T-helper 1 cell treated with Interleukin-12 subunit alpha and Interleukin-12 subunit beta and Interleukin-4 antibody, amounts not matched to agents 30 ng/mL and 1 ng/mL, for 36 hours (primary cell): ENCODE results near the gene PDLIM5. TPM values are rescaled to one million over a fixed set of nuclear protein-coding genes. Genes with fewer than 3 reads are reported as not detected.
"Not testable (repeated sequence)": the region's sequence is repeated elsewhere in the genome, so short reads cannot be mapped to it uniquely, and the experiment has no call there.

Source experiments
- intact Hi-C: fragments of 100-400 bp; cut with micrococcal nuclease; formaldehyde crosslinking; loops from one replicate; pipeline ENCODE4 v1.15.1; 2024
- total RNA-seq: library from RNA; stranded (reverse); gene quantifications from 2 replicates; pipeline ENCODE4 v1.2.3, GENCODE V29; 2022

Gene PDLIM5
- total RNA-seq, 1 donor from 2014 or later: 18.5 TPM

DNA sequence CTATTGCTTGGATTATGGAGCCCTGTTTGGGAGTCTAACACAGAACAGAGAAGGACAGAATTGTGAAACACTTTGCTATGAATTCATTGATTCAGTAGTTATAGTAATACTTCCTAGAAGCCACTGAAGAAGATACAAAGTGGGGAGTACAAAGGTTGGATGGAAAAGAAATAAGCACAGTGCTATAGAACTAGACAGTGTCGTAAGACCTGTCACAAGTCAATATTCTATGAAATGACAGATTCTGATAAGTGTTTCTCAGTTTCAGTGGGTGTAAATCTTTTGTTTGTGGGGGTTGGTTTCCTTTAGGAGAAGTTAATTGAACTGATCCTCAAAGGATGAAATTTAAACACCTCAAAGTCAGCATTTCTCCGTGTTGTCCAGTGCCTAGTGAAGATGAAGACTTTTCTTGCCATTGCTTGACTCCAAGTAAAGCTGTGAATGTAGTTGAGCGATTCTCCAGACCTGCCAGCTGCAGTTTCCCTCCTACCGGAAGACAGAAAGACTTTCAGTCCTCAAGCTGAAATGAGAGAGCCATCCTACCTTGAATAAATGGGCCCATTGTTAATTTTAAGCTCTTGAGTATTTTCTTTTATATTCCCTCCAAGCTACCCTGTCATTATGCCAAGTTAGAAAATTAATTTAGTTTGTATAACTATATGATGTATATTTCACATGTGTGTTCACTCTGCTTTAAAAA is 7.9 kb downstream of the PDLIM5 start:
- intact Hi-C loops: no loop called here

DNA sequence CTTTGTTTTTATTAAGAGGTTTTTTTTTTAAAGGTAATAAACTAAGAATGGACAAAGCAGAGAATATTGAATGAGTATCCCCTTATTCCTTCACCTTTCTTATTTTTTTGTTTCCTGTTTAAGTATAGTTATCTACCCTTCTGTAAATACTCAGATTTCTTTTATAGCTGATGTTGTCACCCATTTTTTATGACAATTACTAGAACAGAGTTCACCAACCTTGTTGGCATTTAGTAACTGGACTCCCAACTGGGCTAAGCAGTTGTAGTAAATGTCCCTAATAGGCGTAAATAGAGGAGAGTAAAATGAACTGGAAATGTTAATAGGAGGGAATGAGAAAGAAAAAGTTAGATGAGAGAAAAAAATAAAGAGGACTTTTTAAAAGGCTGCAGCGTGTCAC is 9.8 kb downstream of the PDLIM5 start:
- intact Hi-C loops: no loop called here

DNA sequence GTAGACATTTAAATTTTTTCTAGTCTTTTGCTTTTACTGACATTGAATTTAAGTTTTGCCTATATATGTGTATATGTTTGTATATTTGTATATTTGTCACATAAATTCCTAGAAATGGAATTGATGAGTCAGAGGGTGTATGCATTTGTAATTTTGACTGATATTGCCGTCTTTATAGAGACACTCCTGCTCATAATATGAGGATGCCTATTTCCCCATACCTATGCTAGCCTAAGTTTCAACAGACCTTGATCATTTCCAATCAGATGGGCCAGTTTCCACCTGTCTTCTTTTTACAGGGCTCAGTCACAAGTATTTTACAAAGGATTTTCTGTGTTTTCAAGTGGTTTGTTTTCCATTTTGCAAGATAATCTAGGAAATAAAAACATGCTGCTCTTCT is 10.8 kb downstream of the PDLIM5 start:
- intact Hi-C loops: no loop called here

DNA sequence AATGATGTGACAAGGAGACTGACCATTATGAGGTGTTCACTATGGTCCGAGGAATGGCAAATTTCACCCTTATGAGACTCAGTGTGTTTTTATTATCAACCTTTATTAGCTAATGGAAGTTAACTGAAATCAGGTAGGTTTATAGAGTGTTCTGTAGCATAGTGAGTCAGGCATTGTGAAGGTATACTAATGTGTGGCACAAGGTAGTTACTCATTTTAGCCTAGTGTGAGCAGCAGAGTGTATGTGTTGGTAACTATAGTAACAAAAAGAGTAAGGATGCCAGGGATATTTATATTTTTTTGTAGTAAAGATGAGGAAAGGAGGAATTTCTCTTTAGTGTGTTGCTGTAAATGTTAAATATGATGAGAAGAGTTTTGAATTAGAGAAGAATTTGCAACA is 12.0 kb downstream of the PDLIM5 start:
- intact Hi-C loops: no loop called here

DNA sequence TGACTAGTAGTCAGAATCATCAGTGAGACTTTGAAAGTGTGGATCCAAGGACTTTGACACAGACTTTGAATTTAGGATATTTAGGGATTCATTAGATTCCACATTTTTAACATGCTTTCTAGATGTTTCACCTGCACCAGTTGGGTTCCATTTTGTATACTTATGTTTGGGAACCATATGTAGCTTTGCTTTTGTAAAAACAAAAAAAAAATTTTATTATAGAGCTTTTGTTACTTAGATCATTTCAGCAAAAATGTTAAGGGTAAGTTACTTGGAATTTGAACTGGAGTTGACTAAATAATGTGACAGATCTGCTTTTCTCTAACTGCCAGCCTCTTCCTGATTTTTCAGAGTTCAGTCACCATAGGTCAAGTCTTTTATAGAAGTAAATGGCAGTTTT is 14.6 kb downstream of the PDLIM5 start:
- intact Hi-C loops: no loop called here

DNA sequence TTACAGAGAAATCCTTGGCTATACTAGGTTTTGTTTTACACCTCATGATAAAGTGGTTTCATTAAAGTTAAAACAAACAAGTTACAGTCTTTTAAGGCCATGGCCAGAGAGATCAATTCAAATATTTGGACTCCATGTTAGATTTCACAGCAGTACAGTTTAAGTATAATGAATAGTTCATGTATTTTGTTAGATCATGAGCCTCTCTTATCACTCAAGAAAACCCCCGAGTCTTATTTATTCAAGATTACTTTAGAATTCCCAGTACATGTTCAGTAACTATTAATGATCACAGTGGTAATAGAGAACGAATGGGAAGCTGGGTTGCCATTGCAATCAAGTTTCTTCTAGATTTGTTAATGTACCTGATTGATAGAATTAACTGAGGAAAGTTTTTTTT is 15.2 kb downstream of the PDLIM5 start:
- intact Hi-C loops: no loop called here

DNA sequence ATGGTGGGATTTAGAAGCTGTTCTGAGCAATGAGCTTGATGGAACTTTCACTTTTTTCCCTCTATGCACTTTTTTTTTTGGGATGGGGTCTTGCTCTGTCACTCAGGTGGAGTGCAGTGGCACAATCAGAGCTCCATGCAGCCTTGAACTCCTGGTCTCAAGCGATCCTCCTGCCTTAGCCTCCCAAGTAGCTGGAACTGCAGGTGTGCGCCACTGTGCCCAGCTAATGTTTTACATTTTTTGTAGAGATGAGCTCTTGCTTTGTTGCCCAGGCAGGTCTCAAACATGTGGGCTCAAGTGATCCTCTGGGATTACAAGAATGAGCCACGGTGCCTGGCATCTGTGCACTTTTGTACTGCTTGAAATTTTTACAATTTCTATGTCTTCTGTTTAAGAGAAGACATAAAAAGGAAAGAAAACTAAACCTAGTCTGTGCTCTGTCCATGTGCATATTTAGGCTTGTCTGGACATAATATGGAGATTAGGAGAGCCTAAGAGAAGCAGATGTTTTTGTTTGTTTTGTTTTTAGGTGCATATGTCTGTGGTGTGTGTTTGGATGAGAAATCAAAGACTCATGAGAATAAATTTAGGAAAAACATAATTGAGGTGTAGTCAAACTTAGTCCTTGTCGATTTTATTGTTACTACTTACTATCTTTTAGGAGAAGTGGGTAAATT is 16.5 kb downstream of the PDLIM5 start:
- intact Hi-C loops: no loop called here

DNA sequence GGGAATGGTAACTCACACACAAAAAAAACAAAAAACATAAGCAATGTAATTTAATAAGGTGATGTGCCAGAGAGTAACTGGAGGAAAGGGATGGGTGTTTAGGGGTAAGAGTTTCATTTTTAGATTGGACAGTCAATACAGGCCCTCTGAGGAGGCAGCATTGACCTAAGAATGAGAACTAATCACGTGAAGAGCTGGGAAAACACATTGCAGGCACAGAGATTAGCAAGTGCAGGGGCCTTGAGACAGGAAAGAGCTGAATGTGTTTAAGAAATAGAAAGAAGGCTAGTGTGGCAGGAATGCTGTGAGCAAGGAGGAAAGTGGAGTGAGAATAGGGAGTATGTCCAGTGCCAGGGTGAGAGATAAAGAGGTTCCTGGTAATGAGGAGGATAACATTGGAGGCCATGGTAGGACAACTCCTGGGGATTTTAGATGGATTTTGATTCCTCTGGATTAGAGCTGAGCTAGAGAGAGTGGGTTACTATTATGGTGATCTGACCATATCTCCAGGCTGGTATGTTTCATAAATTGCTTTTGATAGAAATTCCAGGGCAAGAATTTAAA is 17.6 kb downstream of the PDLIM5 start:
- intact Hi-C loops: no loop called here

DNA sequence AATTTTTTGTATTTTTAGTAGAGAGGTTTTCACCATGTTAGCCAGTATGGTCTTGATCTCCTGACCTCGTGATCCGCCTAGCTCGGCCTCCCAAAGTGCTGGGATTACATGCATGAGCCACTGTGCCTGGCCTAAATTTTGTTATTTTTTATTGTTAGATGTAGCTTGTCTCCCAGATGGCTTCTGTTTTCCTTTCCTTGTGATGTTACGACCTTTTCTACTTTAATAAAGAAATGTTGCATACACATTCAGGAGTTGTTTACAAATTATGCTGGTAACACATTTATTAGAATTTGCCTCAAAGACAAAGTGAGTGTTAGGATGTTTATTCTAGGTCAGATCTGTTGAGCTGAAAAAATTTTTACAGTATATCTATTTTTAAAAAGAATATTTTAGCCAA is 18.4 kb downstream of the PDLIM5 start:
- intact Hi-C loops: no loop called here

DNA sequence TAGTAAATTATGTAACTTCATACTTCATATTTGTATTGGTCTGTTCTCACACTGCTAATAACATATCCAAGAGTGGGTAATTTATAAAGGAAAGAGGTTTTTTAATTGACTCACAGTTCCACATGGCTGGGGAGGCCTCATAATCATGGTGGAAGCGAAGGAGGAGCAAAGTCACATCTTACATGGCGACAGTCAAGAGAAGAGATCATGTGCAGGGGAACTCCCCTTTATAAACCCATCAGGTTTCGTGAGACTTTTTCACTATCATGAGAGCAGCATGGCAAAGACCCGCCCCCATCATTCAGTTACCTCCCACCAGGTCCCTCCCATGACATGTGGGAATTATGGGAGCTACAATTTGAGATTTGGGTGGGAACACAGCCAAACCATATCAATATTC is 19.0 kb downstream of the PDLIM5 start:
- intact Hi-C loops: not testable (repeated sequence)

DNA sequence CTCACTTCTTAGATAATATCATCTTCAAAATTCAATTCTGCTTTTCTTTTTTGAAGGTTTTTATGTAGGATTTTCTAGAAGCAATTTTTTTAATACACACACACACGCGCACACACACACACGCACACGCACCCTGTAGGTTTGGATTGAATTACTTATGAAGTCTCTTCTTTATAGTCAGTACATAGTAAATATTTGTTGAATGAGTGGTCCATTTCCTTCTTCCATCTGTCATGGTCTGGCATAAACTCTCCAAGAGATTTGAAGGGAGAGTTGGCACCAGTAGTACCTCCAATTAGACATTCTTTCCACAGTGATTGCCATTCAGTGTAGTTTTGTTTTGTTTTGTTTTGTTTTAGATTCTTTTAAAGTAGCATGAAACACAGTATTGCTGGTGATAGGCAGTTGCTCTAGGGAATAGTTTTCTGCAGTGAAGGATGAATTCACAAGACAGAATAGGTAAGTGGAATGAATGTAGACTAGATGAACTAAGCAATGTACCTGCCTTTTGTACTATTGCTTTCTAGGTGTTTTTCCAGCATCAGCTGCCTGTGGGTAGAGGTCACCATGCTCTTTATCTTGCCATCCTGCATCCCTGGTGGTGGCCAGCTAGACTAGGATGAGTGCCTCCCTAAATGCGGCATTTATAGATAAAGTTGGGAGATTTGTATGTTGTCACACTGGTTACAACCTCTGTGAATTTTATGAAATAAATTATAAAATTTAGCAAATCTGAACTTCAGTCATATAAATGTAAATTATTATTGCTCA is 20.5 kb downstream of the PDLIM5 start:
- intact Hi-C loops: no loop called here

DNA sequence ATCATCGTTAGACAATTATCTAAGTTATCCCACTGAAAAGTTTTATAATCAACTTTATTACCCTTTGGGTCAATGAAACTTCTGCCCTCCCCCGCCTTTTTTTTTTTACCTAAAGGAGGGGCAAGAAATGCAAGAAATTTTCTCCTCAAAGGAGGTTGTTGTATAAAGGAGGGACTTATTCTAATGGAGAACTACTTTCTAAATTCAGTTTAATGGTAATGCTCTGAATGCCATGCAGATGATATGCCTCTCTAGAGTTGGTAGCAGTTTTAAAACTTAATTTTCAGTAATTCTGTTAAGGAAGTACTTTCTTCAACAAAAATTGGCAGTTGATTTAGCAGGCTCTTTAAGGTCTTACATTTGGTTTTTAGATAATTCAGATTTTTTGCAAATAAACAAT is 23.3 kb downstream of the PDLIM5 start:
- intact Hi-C loops: no loop called here

DNA sequence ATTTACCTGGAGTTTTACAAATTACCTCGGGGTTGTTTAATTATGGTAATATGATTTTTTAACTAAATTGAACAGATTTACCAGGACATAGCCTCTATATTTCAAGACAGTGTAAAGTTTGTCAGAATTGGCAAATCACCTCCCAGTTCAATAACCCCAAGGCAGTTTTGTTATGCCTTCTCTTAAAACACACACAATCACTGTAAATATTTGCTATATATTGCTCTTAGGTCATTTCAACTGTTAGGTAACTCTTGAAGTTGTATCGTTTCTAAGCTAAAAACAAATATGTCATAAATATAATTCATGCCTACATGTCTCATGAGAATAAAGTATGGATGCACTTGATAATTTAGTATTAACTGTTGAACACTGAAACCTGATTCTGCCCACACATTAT is 24.1 kb downstream of the PDLIM5 start:
- intact Hi-C loops: no loop called here

DNA sequence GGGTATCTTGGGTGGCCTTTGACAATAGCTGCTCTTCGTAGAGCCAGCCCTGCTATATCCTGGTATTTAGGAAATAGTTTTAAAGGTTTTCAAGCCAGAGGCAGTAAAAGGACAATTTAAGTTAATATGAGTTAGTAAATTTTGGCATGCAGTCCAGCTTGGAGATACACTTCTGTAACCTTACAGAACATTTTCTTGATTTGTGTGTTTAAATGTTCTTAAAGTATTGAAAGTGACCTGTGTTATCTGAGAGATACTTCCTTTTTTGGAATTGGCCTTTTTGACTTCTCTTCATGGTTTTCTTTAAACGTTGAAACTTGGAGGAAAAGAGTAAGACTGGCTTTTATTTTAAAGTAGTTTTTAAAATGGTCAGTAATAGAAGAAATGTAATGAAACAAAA is 25.5 kb downstream of the PDLIM5 start:
- intact Hi-C loops: no loop called here

DNA sequence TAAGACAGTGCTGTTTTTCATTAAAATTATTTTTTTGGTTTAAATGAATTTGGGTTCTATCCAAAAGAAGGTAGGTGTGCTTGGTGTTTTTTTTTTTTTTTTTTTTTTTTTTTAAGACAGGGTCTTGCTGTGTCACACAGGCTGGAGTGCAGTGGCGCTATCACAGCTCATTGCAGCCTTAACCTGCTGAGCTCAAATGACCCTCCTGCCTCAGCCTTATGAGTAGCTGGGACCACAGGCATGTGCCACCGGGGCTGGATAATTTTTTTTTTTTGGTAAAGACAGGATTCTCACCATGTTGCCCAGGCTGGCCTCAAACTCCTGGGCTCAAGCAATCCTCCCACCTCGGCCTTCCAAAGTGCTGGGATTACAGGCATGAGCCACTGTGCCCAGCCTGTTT is 27.1 kb downstream of the PDLIM5 start:
- intact Hi-C loops: not testable (repeated sequence)

DNA sequence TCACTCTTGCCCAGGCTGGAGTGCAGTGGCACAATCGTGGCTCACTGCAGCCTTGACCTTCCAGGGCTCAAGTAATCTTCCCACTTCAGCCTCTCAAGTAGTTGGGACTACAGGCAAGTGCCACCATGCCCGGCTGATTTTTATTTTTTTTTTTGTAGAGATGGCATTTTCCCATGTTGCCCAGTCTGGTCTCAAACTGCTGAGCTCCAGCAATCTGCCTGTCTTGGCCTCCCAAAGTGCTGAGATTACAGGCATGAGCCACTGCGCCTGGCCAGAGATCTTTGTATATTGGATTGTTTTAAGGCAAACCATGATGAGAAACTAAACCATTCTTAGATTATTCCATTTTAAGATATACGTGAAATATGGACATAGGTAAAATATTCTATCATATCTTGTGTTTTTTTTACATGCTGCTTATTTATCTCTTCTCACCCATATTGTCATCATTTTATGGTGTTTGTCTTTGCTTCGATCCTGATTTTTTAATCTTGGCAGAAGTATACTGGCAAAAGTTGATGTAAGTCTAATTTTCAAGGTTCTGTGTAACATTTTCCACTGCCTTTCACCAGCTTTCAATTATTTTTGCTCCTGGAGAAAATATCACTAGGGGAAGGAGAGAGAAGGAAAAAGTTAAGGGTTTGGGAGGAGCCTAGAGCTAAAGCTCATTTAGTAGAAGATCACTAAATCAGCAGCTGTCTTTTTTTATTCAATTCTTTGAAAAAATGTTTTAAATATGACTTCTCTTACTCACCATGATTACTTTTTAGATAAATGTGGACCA is 27.8 kb downstream of the PDLIM5 start:
- intact Hi-C loops: no loop called here

DNA sequence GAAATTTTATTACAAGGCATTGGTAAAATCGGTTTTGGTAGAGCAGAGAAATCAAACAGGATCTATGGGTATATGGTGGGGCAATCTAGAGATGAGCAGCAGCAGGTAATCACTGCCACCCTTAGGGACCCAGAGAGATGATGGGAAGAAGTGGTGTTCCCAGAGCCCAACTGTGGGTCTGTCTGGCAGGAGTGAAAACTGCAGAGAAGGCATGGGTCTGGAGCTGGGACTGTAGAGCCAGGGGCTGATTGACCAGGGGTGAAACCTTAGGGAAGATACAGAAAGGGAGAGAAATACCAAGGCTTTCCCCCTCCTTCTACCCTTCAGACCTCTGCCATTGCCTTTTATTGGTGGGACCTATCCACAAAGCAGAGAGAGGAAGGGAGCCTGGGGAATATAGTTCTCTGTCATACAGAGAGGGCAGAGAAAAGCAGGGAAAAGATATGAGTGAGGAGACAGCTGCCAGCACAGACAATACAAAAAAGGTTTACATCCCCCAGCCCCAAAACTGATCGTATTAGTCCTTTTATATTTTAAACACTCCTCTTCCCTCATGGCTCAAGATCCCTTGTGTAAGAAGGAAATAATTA is 28.7 kb downstream of the PDLIM5 start:
- intact Hi-C loops: no loop called here

DNA sequence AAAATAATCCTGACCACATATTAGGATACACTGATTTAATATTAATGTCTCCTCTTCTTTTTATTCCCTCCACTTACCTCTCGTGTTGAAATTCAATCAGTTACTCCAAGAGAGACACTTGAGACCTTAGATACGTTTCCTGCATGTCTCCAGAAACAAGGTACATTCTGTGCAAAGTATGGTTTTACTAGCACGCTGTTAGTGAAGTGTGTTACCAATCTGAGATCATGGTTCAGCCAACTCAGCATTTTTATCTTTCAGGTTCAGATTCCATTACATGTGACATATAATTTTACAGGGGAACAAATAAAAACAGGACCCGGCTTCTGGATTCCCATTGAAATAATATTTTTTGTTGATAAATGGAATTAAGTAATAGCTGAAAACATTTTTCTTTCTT is 32.2 kb downstream of the PDLIM5 start:
- intact Hi-C loops: no loop called here

DNA sequence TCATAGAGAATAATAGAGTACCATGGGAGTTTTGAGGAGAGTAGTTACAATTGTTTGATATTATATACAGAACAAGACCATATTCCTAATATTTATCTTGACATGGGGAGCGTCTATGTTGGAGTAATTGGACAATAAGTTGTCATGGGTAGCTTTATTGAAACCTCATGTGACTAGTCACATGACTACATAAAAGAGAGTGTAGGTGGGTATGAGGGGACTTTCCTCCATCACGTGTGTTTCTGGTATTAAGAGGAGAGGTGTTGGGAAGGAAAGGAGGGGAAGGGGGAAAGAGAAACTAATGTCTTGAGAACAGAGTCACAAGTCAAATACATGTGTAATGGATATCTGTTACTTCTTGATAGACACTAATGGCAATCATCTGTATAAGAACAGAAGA is 33.1 kb downstream of the PDLIM5 start:
- intact Hi-C loops: no loop called here

DNA sequence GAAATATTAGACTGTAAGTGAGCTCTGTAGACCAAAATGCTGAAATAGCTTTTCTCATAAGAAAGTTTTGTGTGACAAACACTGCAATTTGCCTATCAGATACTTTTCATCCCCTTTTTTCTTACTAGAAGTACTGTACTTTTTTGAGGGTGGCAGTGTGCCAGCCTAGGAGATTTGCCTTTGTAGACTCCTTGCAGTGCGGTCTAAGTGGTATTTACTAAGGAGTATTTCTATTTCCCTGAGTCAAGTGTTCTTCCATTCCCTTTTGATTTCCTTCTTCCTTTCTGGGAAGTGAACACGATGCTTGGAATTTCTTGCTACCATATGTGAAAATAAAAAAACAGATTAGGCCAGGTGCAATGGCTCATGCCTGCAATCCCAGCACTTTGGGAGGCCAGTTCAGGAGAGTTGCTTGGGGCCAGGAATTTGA is 34.6 kb downstream of the PDLIM5 start:
- intact Hi-C loops: no loop called here

DNA sequence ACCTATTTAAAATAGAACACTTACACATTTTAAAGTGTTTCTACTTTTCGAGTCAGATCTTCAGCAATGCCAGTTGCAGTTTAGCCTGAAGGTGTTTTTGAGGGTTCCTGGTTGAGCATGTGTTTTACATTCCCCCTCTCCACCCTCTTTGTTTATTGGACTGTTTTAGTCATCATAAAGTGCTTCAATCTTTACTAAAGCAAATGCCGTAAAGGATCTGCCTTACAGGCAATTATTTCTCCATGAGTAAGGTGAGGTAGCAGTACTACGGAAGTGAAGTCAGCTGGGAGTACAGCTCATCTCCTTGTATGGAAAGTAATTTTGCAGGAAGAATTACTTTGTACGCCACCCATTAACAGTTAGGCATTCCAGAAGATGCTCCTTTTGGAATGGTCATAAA is 36.9 kb downstream of the PDLIM5 start:
- intact Hi-C loops: no loop called here
